Medulla oblongata (tissue), 1 donor: ENCODE data around the gene RBFOX1.

ENCODE experiments used
- DNase-seq: peaks from one replicate; pipeline ENCODE4 v3.0.0-alpha.2; 2015; ENCODE audit errors: extremely low spot score

The RBFOX1 gene

DNA sequence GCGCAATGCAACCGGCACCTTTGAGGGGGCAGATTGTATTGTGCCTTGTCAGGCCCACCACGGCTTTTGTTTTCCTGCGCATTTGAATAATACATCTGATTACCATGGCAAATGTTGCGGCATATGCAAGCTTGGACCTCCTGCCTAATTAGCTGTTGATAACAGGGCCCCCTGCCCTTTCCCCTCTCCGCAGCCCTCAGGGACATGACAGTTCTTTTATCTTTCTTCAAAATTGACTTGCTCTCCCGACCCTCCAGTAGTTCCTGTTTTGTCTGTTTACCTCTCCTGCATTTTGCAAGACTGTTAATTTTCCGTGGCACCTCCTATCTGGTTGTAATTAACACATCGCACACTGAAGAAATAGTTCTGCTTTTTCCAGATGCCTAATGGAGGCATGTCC, 86.8 kb downstream of the RBFOX1 start:
- no peak for DNase-seq

- DNase-seq: no peak
Measured at GRCh38 chr16:7420079-7420478, 87.4 kb downstream of the RBFOX1 start.

- DNase-seq: no peak
Measured at GRCh38 chr16:7420843-7421242, 88.2 kb downstream of the RBFOX1 start.

GRCh38 chr16:7421578-7421977, 88.9 kb downstream of the RBFOX1 start:
- DNase-seq: no peak

- no peak for DNase-seq
Measured at GRCh38 chr16:7422036-7422888, 89.6 kb downstream of the RBFOX1 start.

DNA sequence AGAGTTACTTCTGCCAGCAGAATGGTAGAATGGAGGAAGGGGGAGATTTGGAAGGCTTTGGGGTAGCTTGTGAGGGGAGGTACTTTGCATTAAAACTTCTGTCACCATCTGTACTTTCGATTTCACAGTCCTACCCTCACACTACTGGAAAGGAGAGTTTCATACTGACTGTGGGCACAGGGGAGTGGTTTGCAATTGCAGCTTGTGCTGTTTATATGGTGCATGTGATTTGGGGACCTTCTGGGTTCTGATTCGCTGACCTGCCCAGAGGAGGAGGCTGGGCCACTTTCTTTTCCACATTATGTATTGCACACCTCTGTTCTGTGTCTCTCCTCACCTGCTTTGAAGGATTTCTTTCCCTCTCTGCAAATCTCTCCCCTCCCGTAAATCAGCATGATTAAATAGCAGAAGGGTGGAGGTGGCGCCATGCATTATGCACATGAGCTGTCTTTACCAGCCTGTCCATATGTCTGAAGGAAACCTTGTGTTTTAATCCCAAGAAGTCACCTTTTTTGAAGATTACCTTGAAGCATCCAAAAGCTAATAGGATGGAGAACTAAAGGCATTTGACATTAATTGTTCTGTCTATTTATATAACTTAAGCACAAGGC, 90.9 kb downstream of the RBFOX1 start:
- no peak for DNase-seq

DNA sequence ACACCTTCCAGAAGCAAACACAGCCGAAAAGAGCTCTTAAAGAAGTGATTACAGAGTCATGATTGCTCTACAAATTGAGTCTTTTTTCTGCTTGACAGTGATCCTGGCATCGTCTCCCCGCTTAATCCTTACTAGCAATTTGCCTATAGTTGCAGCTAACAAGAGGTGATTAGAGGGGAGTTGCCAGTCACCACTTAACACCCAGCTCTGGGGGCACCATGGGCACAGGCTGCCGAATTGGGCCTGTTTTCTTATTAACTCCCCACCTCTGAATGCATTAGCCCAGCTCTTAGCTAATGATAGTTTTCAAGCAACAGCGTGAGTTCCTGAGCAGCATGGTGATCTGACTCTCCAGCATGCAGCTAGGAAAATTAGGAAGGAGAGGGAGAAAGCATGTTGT, 93.5 kb downstream of the RBFOX1 start:
- DNase-seq: no peak

DNA sequence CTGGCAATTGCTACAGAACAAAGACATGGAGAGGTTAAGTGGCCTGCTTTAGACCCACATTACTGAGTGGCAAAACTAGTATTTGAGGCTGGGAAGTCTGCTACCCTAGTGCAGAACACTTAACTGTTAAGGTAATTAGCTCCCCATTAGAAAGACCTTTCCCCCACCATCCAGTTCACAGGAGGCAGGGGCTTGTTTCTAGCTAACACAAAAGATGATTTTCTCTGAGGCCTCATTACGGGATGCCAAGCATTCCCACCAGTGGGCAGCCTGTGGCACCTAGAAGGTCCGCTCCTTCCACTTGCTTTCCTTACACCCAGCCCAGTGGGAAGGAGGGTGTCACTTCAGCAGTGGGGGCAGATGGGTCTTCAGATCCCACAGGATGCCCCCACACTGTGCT, 99.1 kb downstream of the RBFOX1 start:
- DNase-seq: no peak

DNA sequence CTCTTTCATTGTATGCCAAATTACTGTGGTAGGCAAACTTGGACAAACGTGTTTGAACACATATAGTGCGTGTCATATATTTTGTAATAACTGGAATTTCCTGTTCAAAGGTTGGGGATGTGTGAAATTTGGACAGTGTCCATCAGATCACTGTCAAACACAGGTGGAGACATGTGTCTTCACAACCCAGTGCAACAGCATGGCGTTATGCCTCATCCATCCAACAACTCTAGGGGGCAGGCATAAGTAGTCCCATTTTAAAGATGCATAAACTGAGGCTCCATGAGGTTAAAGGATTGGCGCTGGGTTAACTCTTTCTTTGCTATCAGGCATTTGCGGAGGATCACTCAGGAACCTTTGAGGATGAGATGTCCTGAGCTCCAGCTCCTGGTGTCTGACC, 103.7 kb downstream of the RBFOX1 start:
- no peak for DNase-seq

DNA sequence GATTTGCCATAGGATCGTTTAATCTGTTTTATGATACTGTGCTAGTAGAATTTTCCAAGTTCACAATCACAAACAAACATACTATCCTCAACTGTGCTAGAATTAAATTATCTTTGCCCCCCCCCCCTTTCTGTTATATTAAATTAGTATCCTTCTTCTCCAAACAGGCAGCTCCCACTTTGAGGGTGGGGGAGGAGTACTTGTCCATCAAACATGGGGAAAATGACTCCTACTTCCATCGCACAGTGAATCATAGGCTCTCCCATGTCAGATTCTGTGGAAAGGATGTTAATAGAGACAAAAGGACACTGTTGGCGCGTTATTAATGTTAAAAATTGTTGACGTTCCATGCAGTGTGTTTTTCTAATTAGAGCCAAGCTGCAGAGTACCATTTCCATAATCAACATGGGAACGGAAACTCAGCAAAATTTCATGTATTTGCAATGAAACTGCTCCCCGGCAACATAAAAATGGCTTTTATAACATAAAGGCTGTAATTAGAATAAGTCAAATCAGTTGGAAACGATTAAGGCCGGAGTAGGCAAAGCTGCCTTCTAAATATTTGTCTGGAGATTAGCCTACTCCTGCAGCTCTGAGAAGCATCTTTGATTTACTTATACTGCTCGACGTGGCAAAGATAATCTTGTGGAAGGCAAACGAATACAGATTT, 104.6 kb downstream of the RBFOX1 start:
- DNase-seq: no peak

GRCh38 chr16:7437843-7438242, 105.2 kb downstream of the RBFOX1 start:
- no peak for DNase-seq

DNA sequence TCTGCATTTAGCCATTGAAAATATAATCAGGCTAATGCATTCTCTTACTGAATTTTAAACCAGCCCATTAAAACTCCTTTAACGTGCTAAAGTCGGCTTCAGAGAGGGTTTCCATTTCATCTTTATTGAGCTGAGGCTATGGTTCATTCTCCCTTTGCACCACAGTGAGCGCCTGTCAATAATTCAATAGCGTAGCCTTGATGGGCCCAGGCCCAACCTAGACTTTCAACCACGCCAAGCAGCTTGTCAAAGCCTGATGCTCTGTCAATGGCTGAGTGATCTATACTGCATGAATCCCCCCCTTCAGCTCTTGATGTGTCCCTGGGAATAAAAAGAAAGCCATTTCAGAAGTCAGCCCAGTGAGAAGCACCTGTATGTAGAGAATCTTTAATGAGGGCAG, 106.0 kb downstream of the RBFOX1 start:
- no peak for DNase-seq

- DNase-seq: no peak
Measured at GRCh38 chr16:7439518-7439917, 106.9 kb downstream of the RBFOX1 start.

DNA sequence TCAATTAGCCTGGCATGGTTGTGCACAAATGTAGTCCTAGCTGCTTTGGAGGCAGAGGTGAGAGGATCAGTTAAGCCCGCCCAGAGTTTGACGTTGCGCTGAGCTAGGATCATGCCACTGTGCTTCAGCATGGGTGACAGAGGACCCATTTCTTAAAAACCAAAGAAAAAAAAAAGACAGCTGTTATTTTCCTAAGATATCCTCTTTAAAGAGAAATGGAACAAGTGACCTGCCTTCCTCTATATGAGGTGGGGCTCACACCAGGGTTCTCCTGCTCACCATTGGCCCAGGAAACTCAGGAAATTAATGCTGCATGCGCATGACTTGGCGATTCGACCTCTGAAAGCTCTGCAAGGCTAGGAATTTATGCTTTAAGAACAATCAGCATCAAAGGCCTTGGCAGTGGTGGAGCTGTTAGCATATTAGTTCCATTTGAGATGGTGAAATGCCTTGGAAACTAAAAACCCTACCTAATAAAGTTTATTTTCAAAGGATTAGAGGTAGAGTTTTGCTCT, 108.3 kb downstream of the RBFOX1 start:
- DNase-seq: no peak

- no peak for DNase-seq
Measured at GRCh38 chr16:7442050-7442449, 109.4 kb downstream of the RBFOX1 start.

DNA sequence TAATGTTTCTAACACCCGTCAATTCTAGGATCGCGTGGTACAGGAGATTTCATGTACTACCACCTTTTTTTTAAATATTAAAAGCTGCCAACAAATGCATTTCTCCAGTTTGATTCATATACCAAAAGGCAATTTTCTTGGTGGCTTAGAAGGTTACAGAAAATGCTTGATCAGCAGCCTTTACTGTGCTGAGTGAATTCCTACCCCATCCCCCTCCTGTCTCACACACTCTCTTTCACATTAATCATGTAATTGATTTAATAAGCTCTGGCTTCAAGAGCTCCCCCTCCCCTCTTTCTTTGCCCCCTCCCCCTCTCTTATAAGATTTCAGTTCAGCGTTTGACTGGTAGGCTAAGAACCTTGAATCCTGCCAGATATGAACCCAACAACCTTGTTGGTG, 110.5 kb downstream of the RBFOX1 start:
- DNase-seq: no peak

DNA sequence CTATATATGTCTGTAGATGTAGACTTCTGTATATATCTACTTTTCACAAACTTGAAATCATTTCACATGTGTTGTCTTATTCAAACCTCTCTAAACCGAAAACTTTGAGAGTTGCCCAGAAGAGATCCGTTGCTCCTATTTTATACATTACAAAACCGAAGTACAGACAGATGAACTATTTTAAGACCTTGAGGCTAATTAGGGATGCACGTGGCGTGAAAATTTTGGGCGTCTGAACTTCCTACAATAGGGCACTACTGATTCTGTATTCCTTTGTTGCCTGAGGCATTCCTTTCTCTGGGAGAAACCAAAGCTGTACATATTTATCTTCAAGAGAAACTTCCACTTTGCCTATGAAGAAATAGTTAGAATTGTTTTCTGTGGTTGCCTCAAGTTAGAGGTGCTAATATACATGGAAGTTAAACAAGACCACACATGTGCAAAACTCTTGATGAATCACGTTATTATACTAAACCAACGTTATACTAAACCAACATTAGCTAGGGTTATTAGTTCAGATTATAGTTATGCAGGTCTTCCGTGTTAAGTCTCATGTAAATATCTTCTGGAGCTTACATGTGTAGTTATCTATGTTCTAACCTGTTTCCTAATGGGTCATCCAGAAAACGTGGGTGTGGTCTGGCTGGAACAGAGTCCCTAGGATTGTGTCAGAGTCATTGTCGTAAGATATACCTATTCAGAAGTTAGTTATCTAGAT, 111.2 kb downstream of the RBFOX1 start:
- DNase-seq: no peak

GRCh38 chr16:7449306-7449705, 116.7 kb downstream of the RBFOX1 start:
- DNase-seq: no peak

GRCh38 chr16:7449808-7450207, 117.2 kb downstream of the RBFOX1 start:
- no peak for DNase-seq

DNA sequence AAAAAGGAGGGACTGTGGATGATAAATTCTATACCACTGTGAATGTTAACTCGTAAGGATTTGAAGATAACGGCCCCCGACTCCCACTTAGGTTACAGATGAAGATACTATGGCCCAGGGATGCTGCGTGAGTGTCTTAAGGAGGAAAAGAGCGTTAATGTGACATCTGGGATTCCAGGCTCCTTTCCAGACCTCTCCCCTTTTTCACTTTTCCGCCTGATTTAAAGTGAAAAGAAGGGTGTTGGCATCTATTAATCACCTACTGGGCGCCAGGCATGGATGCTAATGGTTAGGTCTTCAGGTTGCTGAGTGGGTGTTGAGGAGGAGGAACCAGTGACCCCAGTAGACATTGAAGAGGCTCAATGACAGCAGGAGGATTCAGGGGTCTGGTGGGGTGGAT, 117.8 kb downstream of the RBFOX1 start:
- DNase-seq: no peak

DNA sequence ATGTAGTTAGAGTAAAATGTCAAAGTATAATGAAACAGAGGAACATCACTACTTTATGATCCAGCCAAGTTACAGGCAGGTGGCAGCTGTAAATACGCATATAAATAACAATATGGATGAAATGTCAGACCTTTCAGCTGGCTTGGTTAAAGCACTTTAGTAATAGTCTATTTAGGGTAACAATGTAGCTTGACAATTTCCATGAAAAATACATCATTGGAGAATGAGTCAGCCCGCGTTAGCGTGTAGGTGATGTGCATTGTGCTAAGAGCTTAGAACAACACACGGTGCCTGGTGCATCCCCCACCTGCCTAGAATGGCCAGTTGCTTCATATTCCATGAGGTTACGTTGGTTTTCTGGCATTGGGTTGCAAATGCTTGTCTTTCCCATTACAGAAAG, 119.4 kb downstream of the RBFOX1 start:
- no peak for DNase-seq

DNA sequence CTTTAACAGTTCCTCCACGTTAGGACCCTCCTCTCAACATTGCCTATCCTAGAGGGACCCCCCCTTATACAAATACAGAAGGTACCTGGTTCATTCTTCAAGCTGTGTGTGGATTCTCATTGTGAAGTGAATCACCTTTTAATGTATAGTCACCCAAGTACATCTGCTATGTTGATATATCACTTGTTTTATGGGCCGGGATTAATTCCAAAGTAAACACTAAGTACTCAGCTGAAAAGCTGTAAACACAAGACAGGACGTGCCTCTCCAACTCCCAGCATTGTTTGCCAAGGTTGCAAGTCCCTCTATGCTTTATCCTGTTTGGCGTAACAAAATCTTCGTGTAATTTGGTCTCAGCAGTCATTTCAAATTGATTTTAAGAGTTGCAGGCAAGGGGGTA, 123.6 kb downstream of the RBFOX1 start:
- DNase-seq: no peak
